Endothelial cell of umbilical vein (primary cell): ENCODE measurements around the gene UBN2. TPM values are rescaled to one million over a fixed set of nuclear protein-coding genes. Genes with fewer than 3 reads are reported as not detected.

ENCODE experiments used
- BruUV-seq: library from RNA; stranded (reverse); fragments of 400-500 nt; replicated peaks from 2 replicates; lab custom pipeline; 2021; lab: Mats Ljungman, UMichigan
- CTCF ChIA-PET: fragments of 300-600, 350-600 bp; sonication (Branson Sonifier 250); formaldehyde crosslinking; loops from one replicate; lab custom pipeline; 2021; ENCODE audit warnings: antibody characterized with exemption, inconsistent platforms; lab: Charles Lee
- POLR2A ChIA-PET: fragments of 300-600, 350-600 bp; sonication (Branson Sonifier 250); formaldehyde crosslinking; loops from one replicate; lab custom pipeline; 2021; ENCODE audit warnings: antibody characterized with exemption, inconsistent platforms; lab: Charles Lee
- DNase-seq: peaks from one replicate; pipeline ENCODE4 v3.0.0-alpha.2; 2011; ENCODE audit warnings: low read depth, low spot score
- FAIRE-seq: peaks from 2 replicates; lab custom pipeline; 2011; peaks lifted over from hg19 to GRCh38; lab: Jason Lieb, UNC
- H2AFZ ChIP-seq: 2 replicates; pipeline ENCODE4 v1.6.0; 2012; ENCODE audit warnings: low read depth, low read length, control low read depth, inconsistent platforms
- H3K27ac ChIP-seq: 2 replicates; pipeline ENCODE4 v1.5.1; 2011; ENCODE audit warnings: low read depth, mild to moderate bottlenecking, control low read depth, low read length, moderate library complexity; ENCODE audit not compliant: insufficient read depth
- H3K27me3 ChIP-seq, 2 experiments: 2 replicates each; pipeline versions ENCODE4 v1.6.0 to v1.6.1; 2011; ENCODE audit warnings: low read length in 2 of 2, mixed read lengths in 1 of 2; ENCODE audit not compliant: control insufficient read depth in 2 of 2, insufficient read depth in 2 of 2
- H3K36me3 ChIP-seq, 2 experiments: 2 replicates in 1 of 2; 3 replicates in 1 of 2; pipeline ENCODE4 v1.5.1; 2011; ENCODE audit warnings: low read length in 2 of 2, mild to moderate bottlenecking in 1 of 2, moderate library complexity in 1 of 2; ENCODE audit not compliant: control insufficient read depth in 2 of 2, insufficient read depth in 2 of 2; ENCODE audit errors: extremely low read depth in 1 of 2
- H3K4me1 ChIP-seq: 3 replicates; pipeline ENCODE4 v1.5.1; 2011; ENCODE audit warnings: mild to moderate bottlenecking, low read length; ENCODE audit not compliant: control insufficient read depth, insufficient read depth; ENCODE audit errors: extremely low read depth
- H3K4me2 ChIP-seq: 2 replicates; pipeline ENCODE4 v1.6.1; 2011; ENCODE audit warnings: low read length, control low read depth, mixed read lengths; ENCODE audit not compliant: insufficient read depth
- H3K4me3 ChIP-seq, 3 experiments: fragments of 200-600 bp in 1 of 3; sonication (generic), shearing (Covaris generic) in 1 of 3; replicated peaks in 1 of 3; 2 replicates each; pipeline ENCODE4 v1.5.1; 2011 to 2016; ENCODE audit warnings: control low read depth in 3 of 3, low read length in 3 of 3, mild to moderate bottlenecking in 2 of 3, inconsistent platforms in 1 of 3, low read depth in 1 of 3, moderate library complexity in 1 of 3; ENCODE audit not compliant: insufficient read depth in 1 of 3
- H3K79me2 ChIP-seq: 2 replicates; pipeline ENCODE4 v1.6.0; 2012; ENCODE audit warnings: low read length, inconsistent platforms; ENCODE audit not compliant: control insufficient read depth, insufficient read depth
- H3K9ac ChIP-seq: replicated peaks from 2 replicates; pipeline ENCODE3; 2011; ENCODE audit warnings: low read length, control low read depth; ENCODE audit not compliant: insufficient read depth; ENCODE audit errors: extremely low read depth
- H3K9me1 ChIP-seq: replicated peaks from 3 replicates; pipeline ENCODE4 v1.6.0; 2011; ENCODE audit warnings: mild to moderate bottlenecking, low read length; ENCODE audit not compliant: control insufficient read depth, insufficient read depth; ENCODE audit errors: extremely low read depth
- H3K9me3 ChIP-seq: replicated peaks from 2 replicates; pipeline ENCODE4 v1.5.1; 2012; ENCODE audit warnings: low read length, inconsistent platforms; ENCODE audit not compliant: control insufficient read depth, insufficient read depth
- H4K20me1 ChIP-seq: replicated peaks from 2 replicates; pipeline ENCODE3; 2011; ENCODE audit warnings: mild to moderate bottlenecking, low read length; ENCODE audit not compliant: control insufficient read depth, insufficient read depth; ENCODE audit errors: extremely low read depth
- EZH2 ChIP-seq: IDR thresholded peaks from 2 replicates; pipeline ENCODE4 v1.6.1; 2012; ENCODE audit warnings: borderline replicate concordance, low read depth, mild to moderate bottlenecking, moderate library complexity, low read length, inconsistent platforms; ENCODE audit not compliant: severe bottlenecking
- FOS ChIP-seq: IDR thresholded peaks from 2 replicates; pipeline ENCODE4 v1.6.1; 2011; ENCODE audit warnings: mild to moderate bottlenecking, low read length, moderate library complexity, borderline replicate concordance; ENCODE audit not compliant: insufficient read depth
- GATA2 ChIP-seq: IDR thresholded peaks from 2 replicates; pipeline ENCODE4 v1.7.0; 2011; ENCODE audit warnings: low read depth, mild to moderate bottlenecking, moderate library complexity, mixed read lengths, low read length; ENCODE audit not compliant: insufficient read length, insufficient read depth
- JUN ChIP-seq: IDR thresholded peaks from 2 replicates; pipeline ENCODE4 v1.6.1; 2011; ENCODE audit warnings: borderline replicate concordance, low read depth; ENCODE audit not compliant: insufficient read length, insufficient read depth
- MYC ChIP-seq: IDR thresholded peaks from one replicate; pipeline ENCODE4 v1.6.1; 2011; ENCODE audit warnings: mild to moderate bottlenecking, low read depth, low read length
- POLR2A ChIP-seq: IDR thresholded peaks from 2 replicates; pipeline ENCODE4 v1.6.1; 2012; ENCODE audit warnings: low read depth, mild to moderate bottlenecking, control low read depth, low read length
- POLR2AphosphoS5 ChIP-seq: IDR thresholded peaks from 2 replicates; pipeline ENCODE4 v1.6.1; 2012; ENCODE audit warnings: low read depth, mild to moderate bottlenecking, control low read depth, low read length, moderate library complexity; ENCODE audit not compliant: insufficient read depth
- dilution Hi-C: fragments of 300-500 bp; cut with MboI; formaldehyde crosslinking; loops from one replicate; pipeline ENCODE4 v1.15.0; 2019; ENCODE audit warnings: low sequenced_read_pairs; ENCODE audit not compliant: extremely low pct_ligation_motif_present
- intact Hi-C: fragments of 100-400 bp; cut with micrococcal nuclease; formaldehyde crosslinking; loops from one replicate; pipeline ENCODE4 v1.10.0; 2022
- polyA plus RNA-seq, 4 experiments: library from polyadenylated mRNA; depleted of rRNA in 3 of 4; stranded (reverse) in 3 of 4; unstranded in 1 of 4; fragments of >200 nt; gene quantifications; 2 replicates each; pipeline versions ENCODE4 v1.2.1 to v1.2.3, GENCODE V29; 2011 to 2012; ENCODE audit warnings: missing spikeins in 1 of 4
- total RNA-seq: library from RNA; stranded (reverse); gene quantifications from 2 replicates; pipeline ENCODE4 v1.2.3, GENCODE V29; 2021
- TF ChIP-seq, protein P1 (sequence below), 2 donors: IDR thresholded peaks; 1 replicate in 1 of 2; 2 replicates in 1 of 2; pipeline ENCODE4 v1.5.1; 2011; ENCODE audit warnings: low read length in 2 of 2, mild to moderate bottlenecking in 2 of 2, moderate library complexity in 2 of 2, control low read depth in 1 of 2, inconsistent platforms in 1 of 2, low read depth in 1 of 2; ENCODE audit not compliant: insufficient read depth in 1 of 2; ENCODE audit errors: extremely low read depth in 1 of 2
- TF ChIP-seq, protein P2 (sequence below): IDR thresholded peaks from 2 replicates; pipeline ENCODE4 v1.6.1; 2011; ENCODE audit not compliant: insufficient read depth, insufficient read length

Gene UBN2
- total and polyA plus RNA-seq, 2 donors (not counting 3 experiments of a cell fraction or from before 2014, with no cell fraction given): 2.2 to 14.2 TPM

DNA sequence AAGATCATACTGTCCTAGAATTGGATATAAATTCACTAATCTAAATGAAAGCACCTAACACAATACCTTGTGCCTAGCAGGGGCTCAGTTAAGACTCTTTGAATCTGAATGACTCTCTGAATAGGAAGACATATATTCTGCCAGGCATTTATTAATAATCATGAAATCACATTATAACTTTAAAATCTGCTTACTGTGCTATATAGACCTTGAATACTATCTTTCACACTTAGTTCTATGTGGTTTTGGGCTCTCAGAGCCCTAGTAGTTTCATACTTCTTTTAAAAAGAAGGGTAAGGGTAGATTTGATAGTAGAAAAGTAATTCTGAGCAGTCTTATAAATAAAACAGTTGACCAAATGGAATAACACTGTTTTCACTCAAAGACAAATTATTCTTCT, 10.2 kb downstream of the UBN2 start:
- Histone ChIP-seq H3K4me3 (no peak overlapping the region), H3K9ac (no peak overlapping the region), H3K9me1 (no peaks in the 10 kb centered on the region), H3K79me2 (no peaks in the 10 kb centered on the region), H3K27ac (no peak overlapping the region), H3K36me3 (peaks cover 4 to 10% of the 10 kb centered on the region in 2 experiments), H3K9me3 (no peaks in the 10 kb centered on the region), H3K4me1 (peaks cover 11% of the 10 kb centered on the region), H3K27me3 (no peaks in the 10 kb centered on the region), H2AFZ (no peak overlapping the region), H4K20me1 (no peaks in the 10 kb centered on the region), H3K4me2 (no peak overlapping the region)
- CTCF ChIA-PET: no interaction called here
- FAIRE-seq: no peak
- intact Hi-C loops: no loop called here
- dilution Hi-C loops: no loop called here
- DNase-seq: no peak
- no TSS peak for BruUV-seq
- TF ChIP-seq FOS (no peak), MYC (no peak), JUN (no peak), POLR2AphosphoS5 (no peak), GATA2 (no peak), POLR2A (no peak), EZH2 (no peak)
- TF ChIP-seq, protein P1, sequence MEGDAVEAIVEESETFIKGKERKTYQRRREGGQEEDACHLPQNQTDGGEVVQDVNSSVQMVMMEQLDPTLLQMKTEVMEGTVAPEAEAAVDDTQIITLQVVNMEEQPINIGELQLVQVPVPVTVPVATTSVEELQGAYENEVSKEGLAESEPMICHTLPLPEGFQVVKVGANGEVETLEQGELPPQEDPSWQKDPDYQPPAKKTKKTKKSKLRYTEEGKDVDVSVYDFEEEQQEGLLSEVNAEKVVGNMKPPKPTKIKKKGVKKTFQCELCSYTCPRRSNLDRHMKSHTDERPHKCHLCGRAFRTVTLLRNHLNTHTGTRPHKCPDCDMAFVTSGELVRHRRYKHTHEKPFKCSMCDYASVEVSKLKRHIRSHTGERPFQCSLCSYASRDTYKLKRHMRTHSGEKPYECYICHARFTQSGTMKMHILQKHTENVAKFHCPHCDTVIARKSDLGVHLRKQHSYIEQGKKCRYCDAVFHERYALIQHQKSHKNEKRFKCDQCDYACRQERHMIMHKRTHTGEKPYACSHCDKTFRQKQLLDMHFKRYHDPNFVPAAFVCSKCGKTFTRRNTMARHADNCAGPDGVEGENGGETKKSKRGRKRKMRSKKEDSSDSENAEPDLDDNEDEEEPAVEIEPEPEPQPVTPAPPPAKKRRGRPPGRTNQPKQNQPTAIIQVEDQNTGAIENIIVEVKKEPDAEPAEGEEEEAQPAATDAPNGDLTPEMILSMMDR (IDR thresholded peaks at IDR 0.05; ENCODE audit: extremely low read depth in 1 of 2, insufficient read depth in 1 of 2, low read depth in 1 of 2, low read length in 2 of 2): no peak
- TF ChIP-seq, protein P2, sequence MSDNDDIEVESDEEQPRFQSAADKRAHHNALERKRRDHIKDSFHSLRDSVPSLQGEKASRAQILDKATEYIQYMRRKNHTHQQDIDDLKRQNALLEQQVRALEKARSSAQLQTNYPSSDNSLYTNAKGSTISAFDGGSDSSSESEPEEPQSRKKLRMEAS: no peak
- POLR2A ChIA-PET: no interaction called here
